HG03565 (cell line): Measurements from ENCODE around the gene RAMP3.

Experiments used
- ATAC-seq: cut with Tn5 transposase; IDR thresholded peaks from one replicate; pipeline ENCODE4 v1.9.1; 2021; ENCODE audit warnings: mild to moderate bottlenecking, moderate library complexity; ENCODE audit not compliant: unreplicated experiment

RAMP3 gene

GRCh38 chr7:45219801-45220435 lies 62.3 kb downstream of the RAMP3 start:
- no peak for ATAC-seq

DNA sequence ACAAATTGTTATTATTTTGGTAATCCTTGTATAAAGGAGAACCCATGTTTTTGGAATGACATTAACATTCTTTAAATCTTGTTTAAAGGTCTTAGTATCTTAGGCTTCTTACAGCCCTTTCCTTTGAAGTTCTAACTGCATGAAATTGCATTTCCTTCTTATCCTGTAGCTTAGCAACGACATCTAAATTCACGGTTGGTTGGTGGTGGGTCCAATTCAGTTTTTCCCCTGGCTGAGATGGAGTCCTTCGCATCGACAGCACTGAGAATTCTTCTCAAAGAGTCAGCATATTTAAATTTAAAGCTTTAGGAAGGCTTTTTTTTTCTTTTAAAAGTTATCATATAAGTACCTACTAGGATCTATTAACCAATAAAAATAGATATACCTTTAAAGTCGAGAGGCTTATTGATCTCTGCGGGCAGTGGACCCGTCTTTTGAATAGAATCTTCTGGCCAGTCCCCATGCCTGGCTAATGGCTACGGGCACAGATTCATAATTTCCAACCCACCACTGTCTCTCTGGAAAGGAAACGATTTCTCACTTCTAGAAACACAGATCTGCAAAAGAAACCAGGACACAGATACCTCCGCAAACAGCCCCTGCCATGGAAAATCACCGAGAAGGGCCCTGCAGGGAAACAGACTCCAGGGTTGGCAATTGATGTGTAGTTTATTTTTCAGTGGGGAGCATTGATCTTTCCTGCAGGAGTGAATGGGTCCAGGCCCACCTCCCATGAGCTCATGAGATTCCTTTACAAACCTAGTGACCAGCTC lies 63.4 kb downstream of the RAMP3 start:
- no peak for ATAC-seq

- no peak for ATAC-seq
Measured at GRCh38 chr7:45221896-45222604, 64.5 kb downstream of the RAMP3 start.

- no peak for ATAC-seq
Measured at GRCh38 chr7:45223078-45223477, 65.5 kb downstream of the RAMP3 start.

GRCh38 chr7:45223728-45224630 lies 66.4 kb downstream of the RAMP3 start:
- no peak for ATAC-seq

DNA sequence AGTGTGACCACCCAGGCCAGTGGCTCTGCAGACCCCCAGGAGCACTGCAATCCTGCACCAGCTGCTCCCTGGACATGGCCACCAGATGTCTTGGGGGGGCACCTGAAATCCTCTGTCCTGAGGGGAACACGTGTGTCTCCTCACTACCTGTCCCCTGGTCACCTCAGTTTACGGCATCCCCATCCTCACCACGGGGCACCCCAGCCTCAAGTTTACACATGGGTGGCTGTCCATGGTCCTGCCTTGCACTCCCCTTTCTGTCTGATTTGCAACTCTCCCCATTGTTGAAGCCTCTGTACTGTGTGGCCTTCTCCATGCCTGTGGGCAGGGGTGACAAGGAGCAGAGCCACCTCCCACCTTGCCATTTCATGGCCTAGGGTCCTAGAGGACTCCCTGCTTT lies 67.2 kb downstream of the RAMP3 start:
- no peak for ATAC-seq

DNA sequence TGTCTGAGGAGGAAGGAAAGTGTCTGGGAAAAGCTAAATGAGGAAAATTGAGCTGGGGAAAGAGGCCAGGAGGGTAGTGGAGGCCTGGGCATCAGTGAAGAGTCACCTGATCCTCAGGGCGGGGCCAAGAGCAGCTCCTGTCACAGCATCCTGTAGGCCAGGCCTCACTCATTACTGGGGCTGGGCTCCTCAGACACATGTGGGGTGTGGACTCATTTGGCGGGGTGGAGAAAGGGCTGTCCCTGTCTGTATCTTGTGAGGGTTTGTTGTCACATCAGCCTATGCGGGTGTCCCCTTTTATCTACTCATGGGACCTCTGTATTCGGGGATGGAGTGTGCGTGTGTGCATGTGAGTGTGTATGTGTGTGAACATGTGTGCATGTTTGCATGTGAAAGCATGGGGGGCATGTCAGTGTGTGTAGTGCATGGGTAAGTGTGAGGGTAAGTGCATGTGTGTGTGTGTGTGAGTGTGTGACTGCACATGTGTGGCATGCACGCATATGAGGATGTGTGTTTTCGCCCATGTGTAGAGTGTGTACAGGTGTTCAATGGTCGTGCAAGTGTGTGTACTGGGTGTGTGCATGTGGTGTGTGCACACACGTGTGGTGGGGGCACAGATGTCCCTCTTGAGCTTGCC lies 67.8 kb downstream of the RAMP3 start:
- no peak for ATAC-seq

DNA sequence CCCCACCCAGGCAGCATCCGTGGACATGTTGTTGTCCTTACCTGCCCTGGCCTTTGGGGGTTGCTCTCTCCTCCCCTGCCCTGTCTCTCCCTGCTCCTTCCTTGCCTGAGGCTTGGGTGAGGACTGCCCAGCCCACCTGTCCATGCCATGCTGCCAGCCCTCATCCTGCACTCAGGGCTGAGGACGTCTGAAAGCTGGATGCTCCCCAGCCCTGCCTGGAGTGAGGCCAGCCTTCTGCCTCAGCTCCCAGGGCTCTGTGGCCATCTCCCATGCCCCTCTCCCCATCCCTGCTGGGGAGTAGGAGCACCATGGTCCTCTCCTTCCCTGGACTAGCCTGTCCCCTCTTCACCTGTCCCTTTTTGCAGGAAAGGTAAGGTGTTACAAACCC lies 68.4 kb downstream of the RAMP3 start:
- no peak for ATAC-seq

DNA sequence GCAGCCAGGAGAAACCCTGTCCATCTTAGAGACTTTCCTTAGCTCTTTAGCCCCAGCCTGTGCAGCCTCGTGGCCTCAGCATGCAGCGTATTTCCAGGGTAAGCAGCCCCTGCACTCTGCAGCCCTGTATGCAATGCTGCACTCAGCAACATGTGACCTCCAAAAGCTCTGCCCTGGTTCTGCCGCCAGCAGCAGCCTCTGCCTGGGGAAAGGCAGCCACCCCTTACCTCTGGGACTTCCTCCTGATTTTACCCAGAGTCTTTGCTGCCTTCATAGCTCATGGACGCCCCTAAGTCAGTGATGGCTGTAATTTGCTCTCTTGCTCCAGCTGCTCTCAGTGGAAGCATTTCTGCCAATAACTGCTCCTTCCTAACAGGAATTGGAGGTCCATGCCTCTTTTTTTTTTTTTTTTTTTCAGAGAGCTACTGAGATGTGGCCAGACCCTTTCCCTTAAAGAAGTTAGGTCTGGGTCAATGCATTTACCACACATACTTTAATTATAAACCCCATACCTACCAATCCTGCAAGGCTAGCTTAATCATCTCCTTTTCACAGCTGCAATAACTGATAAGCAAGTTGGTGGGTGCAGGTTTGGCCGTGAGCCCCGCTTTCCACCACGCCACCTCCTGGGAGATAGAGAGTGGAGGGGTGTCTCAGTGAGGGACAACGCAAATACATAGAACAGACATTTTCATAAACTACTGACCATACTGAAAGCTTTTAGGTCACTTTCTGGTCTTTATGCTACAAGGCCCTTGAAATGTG lies 71.7 kb downstream of the RAMP3 start:
- no peak for ATAC-seq

GRCh38 chr7:45230083-45230482 lies 72.5 kb downstream of the RAMP3 start:
- ATAC-seq, result no peak

DNA sequence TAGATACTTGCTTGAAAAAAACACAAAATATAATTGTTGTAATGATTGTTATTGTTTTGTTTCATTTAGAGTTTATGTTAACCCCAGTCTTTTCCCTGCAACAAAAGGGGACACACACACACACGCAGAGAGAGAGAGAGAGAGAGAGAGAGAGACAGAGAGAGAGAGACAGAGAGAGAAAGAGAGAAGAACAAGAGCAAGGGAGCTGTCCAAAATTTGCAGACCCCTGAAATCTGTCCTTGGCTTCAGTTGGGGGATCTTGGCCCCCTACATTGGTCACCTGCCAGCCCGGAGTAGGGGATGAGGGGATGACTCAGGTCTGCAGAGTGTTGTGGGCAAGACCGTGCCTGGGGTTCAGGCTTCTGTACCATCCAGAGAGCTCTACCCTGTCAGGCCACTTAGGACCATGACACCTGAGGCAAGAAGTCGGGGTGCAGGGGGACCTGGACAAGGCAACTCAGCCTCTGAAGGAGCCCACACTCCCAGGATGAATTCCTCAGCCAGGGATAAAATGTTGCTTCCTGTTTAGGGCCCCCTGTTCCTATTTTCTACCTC lies 73.1 kb downstream of the RAMP3 start:
- no peak for ATAC-seq

DNA sequence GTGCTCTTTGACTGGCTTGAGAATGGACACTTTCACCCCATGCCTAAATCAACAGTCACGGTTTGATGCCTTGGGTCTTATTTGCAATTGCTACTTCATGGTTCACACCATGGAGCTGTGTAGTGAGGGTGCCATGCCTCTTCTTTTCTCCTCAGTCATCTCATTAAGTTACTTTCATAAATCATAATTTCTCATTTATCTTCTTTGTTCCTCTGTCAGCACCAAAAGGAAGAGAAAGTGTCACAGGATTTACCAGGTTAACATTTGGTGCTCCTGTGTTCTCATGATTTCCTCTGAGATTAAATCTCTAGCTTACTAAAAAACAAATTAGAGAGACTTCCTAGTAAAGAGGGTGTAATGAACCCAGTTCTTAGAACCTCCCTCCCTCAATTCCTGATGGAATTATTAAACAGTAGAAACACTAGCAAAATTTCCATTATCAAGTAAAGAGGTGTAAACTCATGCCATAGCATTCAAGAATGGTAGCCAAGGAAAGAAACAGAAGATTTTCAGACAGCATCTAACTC lies 75.7 kb downstream of the RAMP3 start:
- ATAC-seq, result no peak
